Fibroblast of skin of right quadriceps (primary cell): Measurements from ENCODE around the gene DUSP10.

Experiments
- DNase-seq: peaks from one replicate; pipeline ENCODE4 v3.0.0-alpha.2; 2013

DUSP10 gene

GRCh38 chr1:221729771-221730330 lies 12.0 kb downstream of the DUSP10 start:
- no peak for DNase-seq

GRCh38 chr1:221728037-221728505 lies 13.8 kb downstream of the DUSP10 start:
- no peak for DNase-seq

GRCh38 chr1:221727146-221728036 lies 14.5 kb downstream of the DUSP10 start:
- DNase-seq: no peak

GRCh38 chr1:221725735-221726672 lies 15.9 kb downstream of the DUSP10 start:
- DNase-seq: no peak

GRCh38 chr1:221724931-221725605 lies 16.8 kb downstream of the DUSP10 start:
- peak; percentile 53 for DNase-seq

- no peak for DNase-seq
Measured at GRCh38 chr1:221723848-221724236, 18.0 kb downstream of the DUSP10 start.

GRCh38 chr1:221723018-221723847 lies 18.7 kb downstream of the DUSP10 start:
- peak; percentile 68 for DNase-seq

- DNase-seq: no peak
Measured at GRCh38 chr1:221722254-221723017, 19.5 kb downstream of the DUSP10 start.

GRCh38 chr1:221720545-221720944 lies 21.3 kb downstream of the DUSP10 start:
- no peak for DNase-seq

GRCh38 chr1:221719987-221720386 lies 21.9 kb downstream of the DUSP10 start:
- DNase-seq: peak; percentile 73

- DNase-seq: no peak
Measured at GRCh38 chr1:221719278-221719597, 22.7 kb downstream of the DUSP10 start.

GRCh38 chr1:221718381-221719277 lies 23.3 kb downstream of the DUSP10 start:
- DNase-seq: peak; percentile 99

- DNase-seq: no peak
Measured at GRCh38 chr1:221717485-221717853, 24.4 kb downstream of the DUSP10 start.

GRCh38 chr1:221716713-221717484 lies 25.0 kb downstream of the DUSP10 start:
- no peak for DNase-seq

GRCh38 chr1:221715321-221716169 lies 26.3 kb downstream of the DUSP10 start:
- DNase-seq: peak; percentile 59

GRCh38 chr1:221714227-221715152 lies 27.4 kb downstream of the DUSP10 start:
- no peak for DNase-seq
